Spleen (tissue), 7 donors: Measurements from ENCODE around the gene S1PR4.

Experiments
- CTCF ChIP-seq, 11 experiments: fragments of 200-600 bp in 7 of 11; fragments of 450-650 bp in 4 of 11; sonication (generic) in 4 of 11; IDR thresholded peaks in 8 of 11; conservative IDR thresholded peaks in 3 of 11; 1 replicate in 7 of 11; 2 replicates in 4 of 11; pipeline versions ENCODE4 v1.4.0 to v1.8.0; 2016 to 2021; ENCODE audit warnings: antibody characterized with exemption in 11 of 11, inconsistent platforms in 4 of 11, mild to moderate bottlenecking in 1 of 11
- POLR2A ChIP-seq, 3 donors: fragments of 450-650 bp; IDR thresholded peaks; one replicate each; pipeline ENCODE4 v1.5.1; 2017; ENCODE audit warnings: antibody characterized with exemption in 3 of 3, mild to moderate bottlenecking in 1 of 3
- POLR2AphosphoS5 ChIP-seq, 3 donors: sonication (generic); formaldehyde crosslinking; IDR thresholded peaks; one replicate each; pipeline ENCODE4 v1.5.1; 2017; ENCODE audit warnings: antibody characterized with exemption in 3 of 3
- donor health status: DM: no; HTN: no; CAD: no; lungs with moderate emphysema.
- donor health status: DM: no; HTN: no; CAD: no.
- donor health status: DM: no; HTN: no; CAD: no.

DNA sequence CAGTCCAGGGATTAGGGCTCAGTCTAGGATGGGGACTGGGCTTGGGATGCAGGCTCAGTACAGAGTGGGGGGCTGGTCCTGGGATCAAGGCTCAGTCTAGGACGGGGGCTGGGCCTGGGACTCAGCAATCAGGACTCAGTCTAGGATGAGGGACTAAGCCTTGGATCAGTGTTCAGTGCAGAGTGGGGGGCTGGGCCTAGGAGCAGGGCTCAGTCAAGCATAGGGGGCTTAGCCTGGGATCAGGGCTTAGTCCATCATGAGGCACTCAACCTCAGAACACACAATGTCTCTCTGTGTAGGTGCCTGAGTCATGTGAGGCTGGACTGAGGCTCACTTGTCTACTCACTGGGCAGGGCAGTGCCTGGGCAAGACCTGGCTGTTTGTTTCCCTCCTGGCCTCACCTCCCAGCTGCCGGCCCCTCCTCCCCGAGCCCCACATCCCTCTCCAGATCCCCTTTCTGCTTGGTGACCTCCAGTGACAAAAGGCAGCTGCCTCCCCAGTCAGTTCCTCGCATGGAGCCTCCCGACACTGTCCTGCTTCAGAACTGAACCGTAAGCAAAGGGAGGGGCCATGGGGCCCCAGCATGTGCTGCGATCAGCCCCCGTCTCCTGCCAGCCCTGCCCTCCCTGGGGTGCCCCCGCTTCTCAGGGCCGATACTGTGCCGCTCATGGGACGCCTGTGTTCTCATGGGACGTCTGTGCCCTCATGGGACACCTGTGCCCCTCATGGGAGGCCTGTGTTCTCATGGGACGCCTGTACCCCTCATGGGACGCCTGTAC lies 6.5 kb upstream of the S1PR4 start:
- TF ChIP-seq CTCF (IDR thresholded peaks at IDR 0.05 in 8 of 11, conservative IDR thresholded peaks at IDR 0.05 in 3 of 11) (no peak), POLR2A (IDR thresholded peaks at IDR 0.05) (no peak), POLR2AphosphoS5 (IDR thresholded peaks at IDR 0.05) (no peak)
